ENCODE results near the gene SPCS2.
A peak's percentile ranks its signal among the peaks of the same experiment; 100 is the strongest.
"Not testable (repeated sequence)": the region's sequence is repeated elsewhere in the genome, so short reads cannot be mapped to it uniquely, and the experiment has no call there.

Gene SPCS2

GRCh38 chr11:74990941-74991340 is 41.9 kb downstream of the SPCS2 start:
- Histone ChIP-seq H3K4me2 (peak overlapping the region; percentile 21 to 98 (median 88)), H3K9me3 (replicated peaks in 1 of 11) (no peaks in the 10 kb centered on the region), H4K20me1 (peaks cover 0 to 35% (median 0%) of the 10 kb centered on the region in 11 experiments; a peak in 4 of 22 replicates), H3K36me3 (peaks cover 18 to 33% (median 26%) of the 10 kb centered on the region in 11 experiments), H3K4me3 (no peak overlapping the region), H3K9ac (peak overlapping the region in 2 of 11 experiments; percentile 19 to 34; a peak in 2 of 22 replicates), H3K27ac (peak overlapping the region in 4 of 11 experiments; percentile 1 to 85 (median 18); a peak in 2 of 22 replicates), H3K4me1 (peaks cover 40 to 54% (median 48%) of the 10 kb centered on the region in 10 experiments), H3K27me3 (no peaks in the 10 kb centered on the region)
- TF ChIP-seq Cebpa-rat (IDR thresholded peaks at IDR 0.05), result no peak

GRCh38 chr11:74992852-74993251 is 43.8 kb downstream of the SPCS2 start:
- peaks cover 0 to 35% (median 0%) of the 10 kb centered on the region in 11 experiments; a peak in 4 of 22 replicates for H4K20me1 ChIP-seq
- TF ChIP-seq Cebpa-rat (IDR thresholded peaks at IDR 0.05), result no peak
- no peak overlapping the region for H3K4me3 ChIP-seq
- H3K27ac ChIP-seq, result no peak overlapping the region
- no peak overlapping the region for H3K9ac ChIP-seq
- peaks cover 28 to 49% (median 45%) of the 10 kb centered on the region in 11 experiments for H3K36me3 ChIP-seq
- peak overlapping the region; percentile 23 to 98 (median 88); a peak in 20 of 22 replicates for H3K4me2 ChIP-seq
- no peaks in the 10 kb centered on the region for H3K27me3 ChIP-seq
- no peaks in the 10 kb centered on the region for H3K9me3 ChIP-seq (replicated peaks in 1 of 11)
- peaks cover 39 to 51% (median 45%) of the 10 kb centered on the region in 10 experiments for H3K4me1 ChIP-seq

- H3K4me1 ChIP-seq, result no peaks in the 10 kb centered on the region
- no peak overlapping the region for H3K27ac ChIP-seq
- H3K4me2 ChIP-seq, result no peak overlapping the region
- H3K9ac ChIP-seq, result no peak overlapping the region
- no peaks in the 10 kb centered on the region for H4K20me1 ChIP-seq
- no peaks in the 10 kb centered on the region for H3K9me3 ChIP-seq (replicated peaks in 1 of 11)
- H3K36me3 ChIP-seq, result peaks cover 23 to 100% (median 84%) of the 10 kb centered on the region in 11 experiments
- no peak for TF ChIP-seq Cebpa-rat (IDR thresholded peaks at IDR 0.05)
- H3K4me3 ChIP-seq, result no peak overlapping the region
- H3K27me3 ChIP-seq, result no peaks in the 10 kb centered on the region
Measured at GRCh38 chr11:75000975-75001354, 51.9 kb downstream of the SPCS2 start.

- peaks cover 26 to 100% (median 84%) of the 10 kb centered on the region in 11 experiments for H3K36me3 ChIP-seq
- no peaks in the 10 kb centered on the region for H3K9me3 ChIP-seq (replicated peaks in 1 of 11)
- no peak for TF ChIP-seq Cebpa-rat (IDR thresholded peaks at IDR 0.05)
- H3K4me1 ChIP-seq, result no peaks in the 10 kb centered on the region
- no peaks in the 10 kb centered on the region for H3K27me3 ChIP-seq
- H4K20me1 ChIP-seq, result no peaks in the 10 kb centered on the region
- H3K4me2 ChIP-seq, result no peak overlapping the region
- H3K9ac ChIP-seq, result no peak overlapping the region
- H3K27ac ChIP-seq, result no peak overlapping the region
- no peak overlapping the region for H3K4me3 ChIP-seq
Measured at GRCh38 chr11:75001686-75002085, 52.6 kb downstream of the SPCS2 start.

DNA sequence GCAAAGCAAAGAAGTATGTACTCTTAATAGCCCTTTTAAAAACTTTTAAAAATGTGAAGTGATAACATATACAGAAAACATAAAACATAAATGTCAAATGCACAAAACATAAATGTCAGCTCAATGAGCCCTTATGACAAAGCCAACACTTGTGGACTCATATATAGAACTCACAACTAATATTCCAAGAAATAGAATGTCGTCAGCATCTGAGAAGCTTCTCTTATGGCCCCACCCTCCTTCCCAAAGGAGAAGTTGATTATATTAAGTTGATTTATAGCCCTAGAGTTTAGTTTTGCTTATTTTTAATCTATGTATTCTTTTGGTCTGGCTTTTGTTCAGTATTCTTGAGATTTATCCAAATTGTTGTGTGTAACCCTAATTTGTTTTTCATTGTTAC is 53.5 kb downstream of the SPCS2 start:
- Histone ChIP-seq H3K36me3 (peaks cover 27 to 100% (median 84%) of the 10 kb centered on the region in 11 experiments), H3K27me3 (no peaks in the 10 kb centered on the region), H3K27ac (no peak overlapping the region), H4K20me1 (no peaks in the 10 kb centered on the region), H3K4me1 (no peaks in the 10 kb centered on the region), H3K9me3 (replicated peaks in 1 of 11) (no peaks in the 10 kb centered on the region), H3K9ac (no peak overlapping the region), H3K4me2 (no peak overlapping the region), H3K4me3 (no peak overlapping the region)
- TF ChIP-seq Cebpa-rat (IDR thresholded peaks at IDR 0.05), result no peak

DNA sequence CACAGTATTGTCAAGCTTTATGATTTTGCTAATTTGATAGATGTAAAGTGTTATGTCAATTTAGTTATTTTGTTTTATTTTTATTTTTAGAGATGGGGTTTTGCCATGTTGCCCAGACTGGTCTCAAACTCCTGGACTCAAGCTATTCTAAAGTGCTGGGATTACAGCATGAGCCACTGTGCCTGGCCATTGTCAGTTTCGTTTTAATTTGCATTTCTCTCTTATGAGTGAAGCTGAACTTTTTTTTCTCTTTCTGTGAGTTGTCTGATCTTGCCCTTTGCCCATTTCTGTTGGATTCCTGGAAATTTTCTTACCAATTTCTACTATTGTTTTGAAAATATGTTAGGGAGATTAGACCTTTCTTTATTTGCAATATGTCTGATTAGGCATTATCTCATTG is 55.1 kb downstream of the SPCS2 start:
- Histone ChIP-seq H3K27me3 (no peaks in the 10 kb centered on the region), H3K9me3 (replicated peaks in 1 of 11) (no peaks in the 10 kb centered on the region), H3K27ac (no peak overlapping the region), H3K4me2 (no peak overlapping the region), H3K4me3 (no peak overlapping the region), H3K36me3 (peaks cover 43 to 100% (median 86%) of the 10 kb centered on the region in 11 experiments), H4K20me1 (no peaks in the 10 kb centered on the region), H3K9ac (no peak overlapping the region), H3K4me1 (no peaks in the 10 kb centered on the region)
- TF ChIP-seq Cebpa-rat (IDR thresholded peaks at IDR 0.05), result no peak

DNA sequence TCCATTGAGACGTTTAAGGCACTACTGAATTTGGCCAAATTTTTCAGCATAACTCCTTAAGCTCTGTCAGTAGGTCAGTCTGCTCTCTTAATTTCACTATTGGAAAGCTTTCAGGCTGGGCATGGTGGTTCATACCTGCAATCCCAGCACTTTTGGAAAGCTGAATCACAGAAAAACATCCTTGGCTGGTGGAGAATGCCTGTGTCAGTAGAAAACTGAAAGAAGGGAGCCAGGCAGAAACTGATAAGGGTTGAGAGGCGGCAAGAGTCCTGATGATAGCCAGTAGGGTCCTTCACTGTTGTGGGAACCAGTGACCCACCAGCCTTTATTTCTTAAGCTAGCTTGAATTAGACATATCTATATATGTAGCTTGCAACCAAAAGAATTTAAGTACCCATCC is 62.3 kb downstream of the SPCS2 start:
- Histone ChIP-seq H4K20me1 (no peaks in the 10 kb centered on the region), H3K4me2 (no peak overlapping the region), H3K9me3 (replicated peaks in 1 of 11) (no peaks in the 10 kb centered on the region), H3K36me3 (peaks cover 48 to 91% (median 77%) of the 10 kb centered on the region in 11 experiments), H3K9ac (no peak overlapping the region), H3K27me3 (no peaks in the 10 kb centered on the region), H3K4me1 (no peaks in the 10 kb centered on the region), H3K27ac (no peak overlapping the region), H3K4me3 (no peak overlapping the region)
- TF ChIP-seq Cebpa-rat (IDR thresholded peaks at IDR 0.05), result no peak

DNA sequence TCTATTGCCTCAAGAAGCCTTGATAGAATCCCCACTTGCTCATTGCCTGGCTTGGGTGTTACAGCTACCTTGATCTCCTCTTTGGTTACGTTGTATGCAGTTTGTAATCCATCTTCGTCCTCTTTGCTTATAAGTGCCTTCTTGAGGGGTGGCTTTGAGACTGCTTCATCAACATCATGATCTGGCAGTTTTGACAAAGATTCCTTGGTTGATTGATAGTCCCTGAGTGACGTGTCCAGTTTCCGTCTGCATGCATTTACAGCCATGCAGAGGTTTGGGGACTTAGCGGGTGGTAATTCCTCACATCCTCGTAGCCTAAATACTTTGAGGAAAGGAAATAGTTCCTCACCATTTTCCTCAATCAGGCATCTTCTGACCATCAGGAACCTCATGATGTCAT is 62.8 kb downstream of the SPCS2 start:
- Histone ChIP-seq H3K27me3 (no peaks in the 10 kb centered on the region), H3K9ac (no peak overlapping the region), H3K4me3 (no peak overlapping the region), H3K4me1 (no peaks in the 10 kb centered on the region), H3K36me3 (peaks cover 43 to 91% (median 76%) of the 10 kb centered on the region in 11 experiments), H4K20me1 (no peaks in the 10 kb centered on the region), H3K9me3 (replicated peaks in 1 of 11) (peaks cover 0 to 4% (median 1%) of the 10 kb centered on the region in 11 experiments; a peak in 6 of 22 replicates), H3K4me2 (no peak overlapping the region), H3K27ac (no peak overlapping the region)
- TF ChIP-seq Cebpa-rat (IDR thresholded peaks at IDR 0.05), result no peak

GRCh38 chr11:75013051-75013450 is 64.0 kb downstream of the SPCS2 start:
- H3K36me3 ChIP-seq, result peaks cover 31 to 83% (median 76%) of the 10 kb centered on the region in 11 experiments

GRCh38 chr11:75014129-75014528 is 65.1 kb downstream of the SPCS2 start:
- Histone ChIP-seq H3K4me2 (no peak overlapping the region), H3K4me1 (no peaks in the 10 kb centered on the region), H3K9me3 (replicated peaks in 1 of 11) (peaks cover 17 to 27% (median 24%) of the 10 kb centered on the region in 11 experiments), H3K4me3 (no peak overlapping the region), H4K20me1 (no peaks in the 10 kb centered on the region), H3K27ac (no peak overlapping the region), H3K36me3 (peaks cover 27 to 83% (median 75%) of the 10 kb centered on the region in 11 experiments), H3K27me3 (no peaks in the 10 kb centered on the region), H3K9ac (no peak overlapping the region)
- no peak for TF ChIP-seq Cebpa-rat (IDR thresholded peaks at IDR 0.05)

More at GRCh38 chr11:75013051-75013450, 64.0 kb downstream of the SPCS2 start:
- Histone ChIP-seq H3K4me2 (peak overlapping the region in 1 of 11 experiments; percentile 9; a peak in 1 of 22 replicates), H3K4me1 (no peaks in the 10 kb centered on the region), H3K9ac (no peak overlapping the region), H3K27me3 (no peaks in the 10 kb centered on the region), H3K9me3 (replicated peaks in 1 of 11) (peaks cover 7 to 16% (median 13%) of the 10 kb centered on the region in 11 experiments), H4K20me1 (no peaks in the 10 kb centered on the region), H3K27ac (no peak overlapping the region), H3K4me3 (no peak overlapping the region)
- no peak for TF ChIP-seq Cebpa-rat (IDR thresholded peaks at IDR 0.05)

GRCh38 chr11:75019200-75019599 is 70.1 kb downstream of the SPCS2 start:
- Histone ChIP-seq H3K36me3 (peaks cover 0 to 41% (median 31%) of the 10 kb centered on the region in 11 experiments; a peak in 17 of 22 replicates), H3K9me3 (replicated peaks in 1 of 11) (peaks cover 27 to 41% (median 36%) of the 10 kb centered on the region in 11 experiments)
- H3K4me2 ChIP-seq, H3K27ac ChIP-seq, H3K4me1 ChIP-seq, H3K27me3 ChIP-seq, H3K9ac ChIP-seq, H3K4me3 ChIP-seq, H4K20me1 ChIP-seq: not testable (repeated sequence)

GRCh38 chr11:75020328-75020727 is 71.3 kb downstream of the SPCS2 start:
- H3K27me3 ChIP-seq, H3K4me1 ChIP-seq, H3K4me3 ChIP-seq, H3K9ac ChIP-seq, H3K4me2 ChIP-seq, H3K27ac ChIP-seq, H4K20me1 ChIP-seq: not testable (repeated sequence)
- Histone ChIP-seq H3K36me3 (peaks cover 0 to 38% (median 31%) of the 10 kb centered on the region in 11 experiments; a peak in 16 of 22 replicates), H3K9me3 (replicated peaks in 1 of 11) (peaks cover 27 to 41% (median 36%) of the 10 kb centered on the region in 11 experiments)
